Gastroesophageal sphincter (tissue), 3 donors: ENCODE measurements around the gene UBE2V1.

Experiments
- CTCF ChIP-seq, 4 experiments: fragments of 200-600 bp in 2 of 4; fragments of 450-650 bp in 2 of 4; sonication (generic) in 1 of 4; IDR thresholded peaks; one replicate each; pipeline ENCODE4 v1.5.1; 2017 to 2019; ENCODE audit warnings: antibody characterized with exemption in 4 of 4, mild to moderate bottlenecking in 2 of 4, moderate library complexity in 2 of 4
- EP300 ChIP-seq: sonication (generic); formaldehyde crosslinking; IDR thresholded peaks from one replicate; pipeline ENCODE4 v1.6.1; 2017; ENCODE audit warnings: antibody characterized with exemption, mild to moderate bottlenecking
- POLR2AphosphoS5 ChIP-seq: sonication (generic); formaldehyde crosslinking; IDR thresholded peaks from one replicate; pipeline ENCODE4 v1.6.1; 2017; ENCODE audit warnings: antibody characterized with exemption

DNA sequence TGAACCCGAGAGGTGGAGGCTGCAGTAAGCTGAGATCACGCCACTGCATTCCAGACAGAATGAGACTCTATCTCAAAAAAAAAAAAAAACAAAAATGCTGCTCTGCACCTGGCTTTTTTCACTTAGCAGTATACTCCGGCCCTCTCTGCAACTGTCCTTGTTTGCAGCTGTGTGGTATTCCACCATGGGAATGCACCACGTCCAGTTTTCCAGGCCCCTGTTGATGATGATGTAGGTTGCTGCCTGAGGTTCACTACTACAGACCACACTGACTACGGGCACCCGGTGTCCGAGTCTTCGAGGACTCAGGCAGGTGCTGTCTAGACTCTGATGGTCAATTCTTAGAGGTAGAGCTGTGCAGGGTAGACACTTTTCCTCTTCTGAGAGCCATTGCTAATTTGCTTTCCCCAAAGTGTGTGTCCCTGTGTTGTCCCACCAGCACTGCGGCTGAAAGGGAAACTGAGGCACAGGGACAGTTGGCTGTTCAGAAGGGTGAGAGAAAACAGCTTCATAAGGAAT lies 56.5 kb downstream of the UBE2V1 start:
- TF ChIP-seq CTCF (IDR thresholded peaks at IDR 0.05) = no peak
- TF ChIP-seq EP300 = no peak
- TF ChIP-seq POLR2AphosphoS5 = no peak
